Suprapubic skin (tissue), 4 donors: Measurements from ENCODE around the gene ITPKB. TPM values are rescaled to one million over a fixed set of nuclear protein-coding genes. Genes with fewer than 3 reads are reported as not detected.
A peak's percentile ranks its signal among the peaks of the same experiment; 100 is the strongest.

ENCODE experiments used
- DNase-seq, 2 donors: peaks; one replicate each; pipeline ENCODE4 v3.0.0-alpha.2; 2019; ENCODE audit warnings: low spot score in 2 of 2
- H3K27ac ChIP-seq: fragments of 200-600 bp; sonication (generic); one replicate; pipeline ENCODE4 v1.5.1; 2019
- H3K27me3 ChIP-seq: fragments of 200-600 bp; sonication (generic); one replicate; pipeline ENCODE4 v1.5.1; 2019
- H3K36me3 ChIP-seq: fragments of 200-600 bp; sonication (generic); one replicate; pipeline ENCODE4 v1.5.1; 2019
- H3K4me1 ChIP-seq: fragments of 200-600 bp; sonication (generic); one replicate; pipeline ENCODE4 v1.5.1; 2019
- H3K4me3 ChIP-seq: fragments of 200-600 bp; sonication (generic); one replicate; pipeline ENCODE4 v1.5.1; 2019; ENCODE audit warnings: mild to moderate bottlenecking
- H3K9me3 ChIP-seq: fragments of 200-600 bp; sonication (generic); one replicate; pipeline ENCODE4 v1.5.1; 2019
- EP300 ChIP-seq: sonication (generic); formaldehyde crosslinking; IDR thresholded peaks from one replicate; pipeline ENCODE4 v1.6.1; 2017; ENCODE audit warnings: antibody characterized with exemption
- POLR2A ChIP-seq, 2 donors: fragments of 450-650 bp; IDR thresholded peaks; one replicate each; pipeline ENCODE4 v1.6.1; 2017; ENCODE audit warnings: antibody characterized with exemption in 2 of 2, mild to moderate bottlenecking in 2 of 2, moderate library complexity in 2 of 2
- POLR2AphosphoS5 ChIP-seq, 3 donors: sonication (generic); formaldehyde crosslinking; IDR thresholded peaks; one replicate each; pipeline ENCODE4 v1.6.1; 2017; ENCODE audit warnings: antibody characterized with exemption in 3 of 3
- WGBS: methylation state at CpG from one replicate; pipeline ENCODE4 v1.1.5; 2018; 5-methylcytosine and 5-hydroxymethylcytosine counted together
- total RNA-seq, 4 donors: library from RNA; depleted of rRNA; stranded (reverse); fragments of >200 nt; gene quantifications; one replicate each; pipeline ENCODE4 v1.1.0, GENCODE V29; 2016
- TF ChIP-seq, protein P1 (sequence below), 2 donors: fragments of 200-600 bp in 1 of 2; fragments of 450-650 bp in 1 of 2; sonication (generic) in 1 of 2; IDR thresholded peaks; one replicate each; pipeline ENCODE4 v1.5.1; 2016 to 2019; ENCODE audit warnings: antibody characterized with exemption in 2 of 2, mild to moderate bottlenecking in 1 of 2, moderate library complexity in 1 of 2

Gene ITPKB
- total RNA-seq, 4 donors from 2014 or later: 31.0 to 39.0 (median 35.3) TPM

DNA sequence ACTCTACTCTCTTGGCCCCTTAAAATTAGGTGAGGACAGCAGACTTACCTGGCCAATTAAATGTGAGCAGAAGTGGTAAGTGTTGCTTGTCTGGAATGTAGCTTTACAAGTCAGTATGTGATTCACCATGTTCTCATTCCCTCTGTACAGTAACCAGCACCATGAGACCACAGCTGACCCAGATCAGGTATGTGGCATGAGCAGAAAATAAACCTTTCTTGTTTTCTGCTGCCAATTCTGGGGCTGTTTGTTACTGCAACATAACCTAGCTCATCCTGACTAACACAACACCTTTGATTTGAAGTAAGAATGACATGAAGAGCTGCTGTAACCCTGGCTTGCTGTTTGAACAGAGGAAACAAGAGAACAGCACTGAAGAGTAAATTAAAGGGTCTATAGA, 24.9 kb downstream of the ITPKB start:
- peaks cover 46% of the 10 kb centered on the region for H3K4me1 ChIP-seq
- no peak overlapping the region for H3K27ac ChIP-seq
- no peak for DNase-seq
- no peak for TF ChIP-seq POLR2A (IDR thresholded peaks at IDR 0.05)
- TF ChIP-seq, protein P1, sequence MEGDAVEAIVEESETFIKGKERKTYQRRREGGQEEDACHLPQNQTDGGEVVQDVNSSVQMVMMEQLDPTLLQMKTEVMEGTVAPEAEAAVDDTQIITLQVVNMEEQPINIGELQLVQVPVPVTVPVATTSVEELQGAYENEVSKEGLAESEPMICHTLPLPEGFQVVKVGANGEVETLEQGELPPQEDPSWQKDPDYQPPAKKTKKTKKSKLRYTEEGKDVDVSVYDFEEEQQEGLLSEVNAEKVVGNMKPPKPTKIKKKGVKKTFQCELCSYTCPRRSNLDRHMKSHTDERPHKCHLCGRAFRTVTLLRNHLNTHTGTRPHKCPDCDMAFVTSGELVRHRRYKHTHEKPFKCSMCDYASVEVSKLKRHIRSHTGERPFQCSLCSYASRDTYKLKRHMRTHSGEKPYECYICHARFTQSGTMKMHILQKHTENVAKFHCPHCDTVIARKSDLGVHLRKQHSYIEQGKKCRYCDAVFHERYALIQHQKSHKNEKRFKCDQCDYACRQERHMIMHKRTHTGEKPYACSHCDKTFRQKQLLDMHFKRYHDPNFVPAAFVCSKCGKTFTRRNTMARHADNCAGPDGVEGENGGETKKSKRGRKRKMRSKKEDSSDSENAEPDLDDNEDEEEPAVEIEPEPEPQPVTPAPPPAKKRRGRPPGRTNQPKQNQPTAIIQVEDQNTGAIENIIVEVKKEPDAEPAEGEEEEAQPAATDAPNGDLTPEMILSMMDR (IDR thresholded peaks at IDR 0.05): no peak
- TF ChIP-seq EP300: no peak
- no peak for TF ChIP-seq POLR2AphosphoS5 (IDR thresholded peaks at IDR 0.05)
- H3K4me3 ChIP-seq: no peak overlapping the region
- H3K27me3 ChIP-seq: no peaks in the 10 kb centered on the region
- no peaks in the 10 kb centered on the region for H3K36me3 ChIP-seq
- no peaks in the 10 kb centered on the region for H3K9me3 ChIP-seq

- no peak for TF ChIP-seq POLR2AphosphoS5 (IDR thresholded peaks at IDR 0.05)
- no peak for TF ChIP-seq EP300
- TF ChIP-seq, protein P1 (IDR thresholded peaks at IDR 0.05): no peak
- no peak for TF ChIP-seq POLR2A (IDR thresholded peaks at IDR 0.05)
- no peak overlapping the region for H3K4me3 ChIP-seq
- no peak overlapping the region for H3K27ac ChIP-seq
- no peaks in the 10 kb centered on the region for H3K36me3 ChIP-seq
- peaks cover 58% of the 10 kb centered on the region for H3K4me1 ChIP-seq
- no peaks in the 10 kb centered on the region for H3K27me3 ChIP-seq
- 81% methylated on average over 19 of the region's 19 CpGs for WGBS
- no peaks in the 10 kb centered on the region for H3K9me3 ChIP-seq
- DNase-seq: no peak
Observed at GRCh38 chr1:226712742-226713419, 26.2 kb downstream of the ITPKB start.

GRCh38 chr1:226711976-226712741, 26.9 kb downstream of the ITPKB start:
- no peak for DNase-seq
- no peaks in the 10 kb centered on the region for H3K9me3 ChIP-seq
- 76% methylated on average over 15 of the region's 21 CpGs for whole genome bisulfite sequencing
- H3K36me3 ChIP-seq: no peaks in the 10 kb centered on the region
- no peak overlapping the region for H3K27ac ChIP-seq
- no peak overlapping the region for H3K4me3 ChIP-seq
- no peak for TF ChIP-seq POLR2AphosphoS5 (IDR thresholded peaks at IDR 0.05)
- TF ChIP-seq EP300: no peak
- TF ChIP-seq, protein P1 (IDR thresholded peaks at IDR 0.05): no peak
- TF ChIP-seq POLR2A (IDR thresholded peaks at IDR 0.05): no peak
- H3K4me1 ChIP-seq: peaks cover 51% of the 10 kb centered on the region
- no peaks in the 10 kb centered on the region for H3K27me3 ChIP-seq

GRCh38 chr1:226710501-226710900, 28.6 kb downstream of the ITPKB start:
- Histone ChIP-seq H3K36me3 (no peaks in the 10 kb centered on the region), H3K27ac (no peak overlapping the region), H3K9me3 (no peaks in the 10 kb centered on the region), H3K27me3 (no peaks in the 10 kb centered on the region), H3K4me1 (peaks cover 45% of the 10 kb centered on the region), H3K4me3 (no peak overlapping the region)
- WGBS: 78% methylated on average over 6 of the region's 6 CpGs
- TF ChIP-seq POLR2A (IDR thresholded peaks at IDR 0.05) (no peak), POLR2AphosphoS5 (IDR thresholded peaks at IDR 0.05) (no peak)
- TF ChIP-seq, protein P1 (IDR thresholded peaks at IDR 0.05): no peak
- DNase-seq: no peak

DNA sequence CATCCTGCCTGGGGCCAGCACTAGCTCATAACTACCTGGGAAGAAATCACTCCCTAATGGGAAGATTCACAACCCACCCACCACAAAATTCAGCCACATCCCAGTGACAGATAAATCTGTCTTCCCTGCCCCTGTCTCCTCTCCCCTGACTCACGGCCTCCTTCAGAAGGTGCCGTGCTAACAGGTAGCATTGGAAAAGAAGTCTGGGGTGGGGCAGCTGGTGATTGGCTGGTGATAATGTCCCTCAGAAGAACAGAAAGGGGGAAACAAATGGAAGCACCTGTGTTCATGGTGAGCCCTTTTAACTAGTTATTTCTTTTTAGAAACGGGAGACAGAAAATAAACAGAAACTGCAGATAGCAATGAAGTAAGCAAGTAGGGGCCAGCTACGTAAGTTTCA, 29.1 kb downstream of the ITPKB start:
- no peak for DNase-seq
- peak overlapping the region; percentile 13 for H3K27ac ChIP-seq
- H3K27me3 ChIP-seq: no peaks in the 10 kb centered on the region
- no peaks in the 10 kb centered on the region for H3K36me3 ChIP-seq
- H3K4me3 ChIP-seq: no peak overlapping the region
- H3K9me3 ChIP-seq: no peaks in the 10 kb centered on the region
- TF ChIP-seq POLR2AphosphoS5 (IDR thresholded peaks at IDR 0.05) (no peak), EP300 (no peak), POLR2A (IDR thresholded peaks at IDR 0.05) (no peak)
- TF ChIP-seq, protein P1 (IDR thresholded peaks at IDR 0.05): no peak
- 81% methylated on average over 4 of the region's 4 CpGs for WGBS
- H3K4me1 ChIP-seq: peaks cover 45% of the 10 kb centered on the region
